AG04449 (cell line): ENCODE results near the gene CFAP46.

ENCODE experiments used
- CTCF ChIA-PET: fragments of 350-600 bp; formaldehyde crosslinking; extraction: SDS; loops from one replicate; lab custom pipeline; 2021; ENCODE audit warnings: antibody characterized with exemption; lab: Yijun Ruan, JAX
- POLR2A ChIA-PET: fragments of 400-600, 350-600 bp; formaldehyde crosslinking; extraction: SDS; loops from one replicate; lab custom pipeline; 2020; ENCODE audit warnings: antibody characterized with exemption, inconsistent platforms; lab: Yijun Ruan, JAX
- DNase-seq: peaks from one replicate; pipeline ENCODE4 v3.0.0-alpha.2; 2010; ENCODE audit warnings: low read depth, low spot score
- H3K4me3 ChIP-seq: 2 replicates; pipeline ENCODE4 v1.5.1; 2011; ENCODE audit warnings: low read depth, mild to moderate bottlenecking, control low read depth, low read length
- CTCF ChIP-seq: IDR thresholded peaks from one replicate; pipeline ENCODE4 v1.5.1; 2011; ENCODE audit warnings: mild to moderate bottlenecking, moderate library complexity, low read length, control low read depth, inconsistent platforms; ENCODE audit not compliant: insufficient read depth; ENCODE audit errors: missing control alignments

CFAP46 gene

GRCh38 chr10:132943058-132943790 is 854 bp upstream of the CFAP46 start:
- peak overlapping the region; percentile 60 for H3K4me3 ChIP-seq
- ChIA-PET CTCF (interaction anchor here (1.6 to 2.1 kb wide), 2 partner anchors 92 to 289 kb away, joined by 4 to 7 read pairs; no protein-coding TSS in a partner anchor), POLR2A (no interaction called here)

GRCh38 chr10:132941640-132942051 is 724 bp downstream of the CFAP46 start:
- DNase-seq: no peak
- ChIA-PET CTCF (interaction anchor here (1.0 to 2.1 kb wide), 5 partner anchors 8 to 287 kb away, joined by 3 to 7 read pairs (median 4); no protein-coding TSS in a partner anchor), POLR2A (no interaction called here)
- peak overlapping the region; percentile 60 for H3K4me3 ChIP-seq
- TF ChIP-seq CTCF: no peak

More at GRCh38 chr10:132943058-132943790, 854 bp upstream of the CFAP46 start:
- no peak for DNase-seq
- TF ChIP-seq CTCF: no peak

- ChIA-PET POLR2A (no interaction called here), CTCF (interaction anchor here (1.0 to 1.7 kb wide), 7 partner anchors 9 to 388 kb away, joined by 4 to 10 read pairs (median 6); no protein-coding TSS in a partner anchor)
- TF ChIP-seq CTCF: no peak
- no peak for DNase-seq
- H3K4me3 ChIP-seq: no peak overlapping the region
These were observed 1.4 kb downstream of the CFAP46 start for GRCh38 chr10:132940791-132941465.

GRCh38 chr10:132939957-132940790 is 2.2 kb downstream of the CFAP46 start:
- DNase-seq: no peak
- peak; percentile 88 for TF ChIP-seq CTCF
- ChIA-PET CTCF (interaction anchor here (0.7 to 1.4 kb wide), 12 partner anchors 10 to 389 kb away, joined by 3 to 13 read pairs (median 5); no protein-coding TSS in a partner anchor), POLR2A (no interaction called here)
- no peak overlapping the region for H3K4me3 ChIP-seq

GRCh38 chr10:132939378-132939955 is 2.9 kb downstream of the CFAP46 start:
- POLR2A ChIA-PET: no interaction called here
- H3K4me3 ChIP-seq: no peak overlapping the region
- no peak for DNase-seq
- CTCF ChIA-PET: interaction anchor here (0.7 to 2.7 kb wide), 15 partner anchors 11 to 390 kb away, joined by 3 to 13 read pairs (median 6); no protein-coding TSS in a partner anchor
- TF ChIP-seq CTCF: no peak
